ENCODE results near the gene ZDHHC24.

- no peak for TF ChIP-seq CTCF (IDR thresholded peaks at IDR 0.05)
- TF ChIP-seq POLR2A (IDR thresholded peaks at IDR 0.05): no peak
Measured at GRCh38 chr11:66593650-66594049, 47.8 kb upstream of the ZDHHC24 start.

Measured in esophagus squamous epithelium (tissue), 4 donors.